ENCODE data around the gene PADI4. TPM values are rescaled to one million over a fixed set of nuclear protein-coding genes. Genes with fewer than 3 reads are reported as not detected.

PADI4 gene
- total and polyA plus RNA-seq, 7 donors, result 0.52 to 0.58 (median 0.54) TPM; not detected in 4

DNA sequence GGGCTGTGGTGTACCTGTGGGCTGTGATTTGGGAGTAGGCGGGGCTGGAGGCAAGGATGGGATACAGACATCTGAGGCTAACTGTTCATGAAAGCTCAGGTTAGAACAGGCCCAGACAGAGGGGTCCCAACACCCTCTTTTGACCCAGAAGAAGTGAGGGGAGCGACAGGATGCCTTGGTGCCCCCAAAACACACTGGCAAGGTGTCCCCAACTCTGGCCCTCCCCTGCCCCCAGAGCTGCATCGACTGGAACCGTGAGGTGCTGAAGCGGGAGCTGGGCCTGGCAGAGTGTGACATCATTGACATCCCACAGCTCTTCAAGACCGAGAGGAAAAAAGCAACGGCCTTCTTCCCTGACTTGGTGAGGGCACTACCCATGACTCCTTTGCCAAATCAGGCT is 27.6 kb upstream of the PADI4 start:
- Histone ChIP-seq H3K4me1 (no peaks in the 10 kb centered on the region), H3K4me3 (no peak overlapping the region), H3K36me3 (ENCODE audit: insufficient read depth in 1 of 2, low read depth in 1 of 2) (no peaks in the 10 kb centered on the region), H3K27ac (no peak overlapping the region), H3K9me3 (no peaks in the 10 kb centered on the region), H3K27me3 (ENCODE audit: insufficient read depth in 3 of 3, low read length in 2 of 3) (peaks cover 0 to 42% (median 6%) of the 10 kb centered on the region in 3 donors)
- TF ChIP-seq, protein P1, sequence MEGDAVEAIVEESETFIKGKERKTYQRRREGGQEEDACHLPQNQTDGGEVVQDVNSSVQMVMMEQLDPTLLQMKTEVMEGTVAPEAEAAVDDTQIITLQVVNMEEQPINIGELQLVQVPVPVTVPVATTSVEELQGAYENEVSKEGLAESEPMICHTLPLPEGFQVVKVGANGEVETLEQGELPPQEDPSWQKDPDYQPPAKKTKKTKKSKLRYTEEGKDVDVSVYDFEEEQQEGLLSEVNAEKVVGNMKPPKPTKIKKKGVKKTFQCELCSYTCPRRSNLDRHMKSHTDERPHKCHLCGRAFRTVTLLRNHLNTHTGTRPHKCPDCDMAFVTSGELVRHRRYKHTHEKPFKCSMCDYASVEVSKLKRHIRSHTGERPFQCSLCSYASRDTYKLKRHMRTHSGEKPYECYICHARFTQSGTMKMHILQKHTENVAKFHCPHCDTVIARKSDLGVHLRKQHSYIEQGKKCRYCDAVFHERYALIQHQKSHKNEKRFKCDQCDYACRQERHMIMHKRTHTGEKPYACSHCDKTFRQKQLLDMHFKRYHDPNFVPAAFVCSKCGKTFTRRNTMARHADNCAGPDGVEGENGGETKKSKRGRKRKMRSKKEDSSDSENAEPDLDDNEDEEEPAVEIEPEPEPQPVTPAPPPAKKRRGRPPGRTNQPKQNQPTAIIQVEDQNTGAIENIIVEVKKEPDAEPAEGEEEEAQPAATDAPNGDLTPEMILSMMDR (IDR thresholded peaks at IDR 0.05), result no peak
- intact Hi-C loops (cut with DNase I), result no loop called here
- ATAC-seq (no peak), DNase-seq (no peak)
- WGBS, 3 donors, result 63 to 77% (median 71%) methylated on average over 7 of the region's 7 CpGs

DNA sequence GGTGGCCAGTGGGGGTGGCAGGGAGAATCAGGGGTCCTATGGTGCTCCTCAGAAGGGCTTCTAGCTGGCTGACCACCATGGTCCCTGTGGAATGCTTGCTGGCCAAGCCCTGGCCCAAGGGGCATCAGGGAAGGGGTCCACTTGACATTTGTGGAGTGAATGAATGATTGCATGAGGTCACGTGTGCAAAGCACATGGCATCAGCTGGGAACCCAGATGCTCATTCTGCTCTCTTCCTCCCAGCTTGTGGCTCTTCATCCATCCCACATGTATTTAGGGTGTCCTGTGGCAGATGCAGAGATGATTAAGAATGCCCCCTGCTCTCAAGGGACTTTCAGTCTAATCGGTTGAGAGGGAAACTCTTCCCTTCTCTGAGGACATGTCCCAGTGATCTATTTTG is 27.1 kb upstream of the PADI4 start:
- Histone ChIP-seq H3K27ac (no peak overlapping the region), H3K4me3 (no peak overlapping the region), H3K36me3 (ENCODE audit: insufficient read depth in 1 of 2, low read depth in 1 of 2) (no peaks in the 10 kb centered on the region), H3K27me3 (ENCODE audit: insufficient read depth in 3 of 3, low read length in 2 of 3) (peaks cover 0 to 38% (median 6%) of the 10 kb centered on the region in 3 donors), H3K4me1 (no peaks in the 10 kb centered on the region), H3K9me3 (no peaks in the 10 kb centered on the region)
- intact Hi-C loops (cut with DNase I), result no loop called here
- 59 to 63% (median 62%) methylated on average over 2 of the region's 2 CpGs for WGBS, 3 donors
- ATAC-seq (no peak), DNase-seq (no peak)
- TF ChIP-seq, protein P1 (IDR thresholded peaks at IDR 0.05), result no peak

DNA sequence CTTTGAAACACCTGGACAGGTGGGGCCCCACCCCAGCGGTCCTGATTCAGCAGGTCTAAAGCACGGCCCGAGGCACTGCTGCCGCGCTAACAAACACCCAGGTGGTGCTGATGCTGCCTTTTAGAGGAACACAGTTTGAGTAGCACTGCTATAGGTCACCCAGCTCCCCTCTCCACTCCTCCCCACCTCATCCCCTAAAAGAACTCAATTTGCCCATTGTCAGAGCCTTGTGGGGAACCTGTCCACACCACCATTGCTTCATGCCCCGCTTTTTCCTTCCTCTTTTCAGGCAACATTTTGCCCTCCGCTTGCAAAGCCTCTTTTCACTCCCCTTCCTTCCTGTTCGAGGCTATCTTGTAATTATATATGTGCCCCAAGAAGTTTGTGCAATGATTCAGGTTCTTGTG is 26.2 kb upstream of the PADI4 start:
- DNase-seq (no peak), ATAC-seq (no peak)
- Histone ChIP-seq H3K4me1 (no peaks in the 10 kb centered on the region), H3K36me3 (ENCODE audit: insufficient read depth in 1 of 2, low read depth in 1 of 2) (no peaks in the 10 kb centered on the region), H3K4me3 (no peak overlapping the region), H3K27ac (no peak overlapping the region), H3K27me3 (ENCODE audit: insufficient read depth in 3 of 3, low read length in 2 of 3) (peaks cover 0 to 40% (median 6%) of the 10 kb centered on the region in 3 donors), H3K9me3 (no peaks in the 10 kb centered on the region)
- WGBS, 3 donors, result 61 to 77% (median 71%) methylated on average over 8 of the region's 8 CpGs
- intact Hi-C loops (cut with DNase I), result no loop called here
- TF ChIP-seq, protein P1 (IDR thresholded peaks at IDR 0.05), result no peak

DNA sequence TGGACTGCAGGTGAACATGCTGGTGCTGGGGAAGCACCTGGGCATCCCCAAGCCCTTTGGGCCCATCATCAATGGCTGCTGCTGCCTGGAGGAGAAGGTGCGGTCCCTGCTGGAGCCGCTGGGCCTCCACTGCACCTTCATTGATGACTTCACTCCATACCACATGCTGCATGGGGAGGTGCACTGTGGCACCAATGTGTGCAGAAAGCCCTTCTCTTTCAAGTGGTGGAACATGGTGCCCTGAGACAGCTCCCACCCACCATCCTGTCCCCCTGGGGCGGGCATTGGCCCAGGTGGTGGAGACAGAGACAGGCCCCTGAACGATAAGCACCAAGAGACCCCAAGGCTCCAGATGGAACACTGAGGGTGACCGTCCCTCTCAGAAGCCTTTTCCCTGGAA is 25.2 kb upstream of the PADI4 start:
- no peak overlapping the region for H3K27ac ChIP-seq
- intact Hi-C loops (cut with DNase I), result no loop called here
- DNase-seq (no peak), ATAC-seq (no peak)
- H3K27me3 ChIP-seq (ENCODE audit: insufficient read depth in 3 of 3, low read length in 2 of 3), result peaks cover 0 to 45% (median 4%) of the 10 kb centered on the region in 3 donors
- H3K9me3 ChIP-seq, result no peaks in the 10 kb centered on the region
- TF ChIP-seq, protein P1 (IDR thresholded peaks at IDR 0.05), result no peak
- H3K4me3 ChIP-seq, result no peak overlapping the region
- WGBS, 3 donors, result 72 to 94% (median 92%) methylated on average over 5 of the region's 5 CpGs
- H3K36me3 ChIP-seq (ENCODE audit: insufficient read depth in 1 of 2, low read depth in 1 of 2), result no peaks in the 10 kb centered on the region
- H3K4me1 ChIP-seq, result no peaks in the 10 kb centered on the region

DNA sequence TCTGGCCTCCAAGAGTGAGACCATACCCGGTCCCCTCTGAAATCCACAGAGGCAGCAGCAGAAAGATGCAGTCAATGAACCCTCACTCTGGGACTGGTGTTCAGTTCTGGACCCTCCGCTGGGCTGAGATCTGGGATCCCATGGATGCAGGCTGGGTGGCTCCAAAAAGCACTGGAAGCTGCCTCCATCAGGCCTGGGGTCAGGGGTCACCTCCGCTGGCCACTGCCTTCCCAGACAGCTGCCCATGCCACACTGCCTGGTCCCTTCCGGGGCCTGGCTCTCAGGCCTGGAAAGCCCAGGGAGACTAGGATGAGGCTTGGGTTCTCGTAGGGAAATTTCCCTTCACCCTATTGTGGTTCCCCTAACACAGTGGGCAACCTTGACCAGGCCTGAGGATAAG is 21.4 kb upstream of the PADI4 start:
- DNase-seq, result no peak
- 78 to 83% (median 78%) methylated on average over 5 of the region's 5 CpGs for WGBS, 3 donors
- TF ChIP-seq, protein P1 (IDR thresholded peaks at IDR 0.05), result no peak
- H3K27ac ChIP-seq, result no peak overlapping the region
- intact Hi-C loops (cut with DNase I), result no loop called here
- no peak for ATAC-seq
- H3K36me3 ChIP-seq (ENCODE audit: insufficient read depth in 1 of 2, low read depth in 1 of 2), result no peaks in the 10 kb centered on the region
- H3K4me3 ChIP-seq, result no peak overlapping the region
- H3K9me3 ChIP-seq, result no peaks in the 10 kb centered on the region
- H3K27me3 ChIP-seq (ENCODE audit: insufficient read depth in 3 of 3, low read length in 2 of 3), result peaks cover 0 to 55% (median 1%) of the 10 kb centered on the region in 3 donors
- no peaks in the 10 kb centered on the region for H3K4me1 ChIP-seq
